SW 1271 (cell line): Measurements from ENCODE around the gene SYNDIG1.

ENCODE experiments used
- DNase-seq, 2 experiments: peaks; one replicate each; lab custom pipeline; 2025; lab: John Stamatoyannopoulos, UW

SYNDIG1 gene

DNA sequence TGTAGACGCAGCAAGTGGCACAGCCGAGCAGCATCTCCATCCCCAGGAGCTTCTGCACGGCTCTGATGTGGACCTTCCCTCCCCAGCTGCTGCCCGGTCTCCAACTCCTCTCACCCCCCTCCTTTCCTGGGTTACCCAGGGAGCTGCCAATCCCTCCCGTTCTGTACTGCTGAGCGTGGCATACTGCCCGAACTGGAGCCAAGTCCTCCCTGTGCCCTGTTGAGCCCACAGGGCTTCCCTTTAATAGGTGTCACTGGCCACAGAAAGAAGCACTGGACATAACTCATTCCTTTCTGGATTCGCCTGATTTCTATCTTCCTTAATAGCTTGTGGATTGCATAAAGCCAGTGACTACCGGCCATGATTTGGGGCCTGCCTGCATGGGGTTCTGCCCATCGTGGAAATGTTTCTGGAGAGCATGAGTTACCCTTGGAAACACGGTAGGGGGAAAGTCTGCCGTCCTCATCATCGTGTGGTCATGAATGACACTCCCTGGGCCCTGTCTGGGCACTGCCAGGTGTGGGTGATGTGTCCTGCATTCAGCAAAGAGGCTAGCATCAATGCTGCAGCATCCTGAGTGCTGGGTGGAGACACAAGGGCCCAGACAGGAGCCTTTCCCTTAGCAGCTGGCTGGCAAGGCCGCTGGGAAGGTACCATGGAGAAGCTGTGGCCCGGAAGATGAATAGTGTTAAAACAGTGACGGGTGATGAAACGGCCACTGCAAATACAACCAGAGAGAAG is 189.7 kb downstream of the SYNDIG1 start:
- DNase-seq = no peak

- DNase-seq = no peak
These were observed 190.4 kb downstream of the SYNDIG1 start for GRCh38 chr20:24659835-24660234.

- DNase-seq = no peak
These were observed 191.2 kb downstream of the SYNDIG1 start for GRCh38 chr20:24660651-24661050.

DNA sequence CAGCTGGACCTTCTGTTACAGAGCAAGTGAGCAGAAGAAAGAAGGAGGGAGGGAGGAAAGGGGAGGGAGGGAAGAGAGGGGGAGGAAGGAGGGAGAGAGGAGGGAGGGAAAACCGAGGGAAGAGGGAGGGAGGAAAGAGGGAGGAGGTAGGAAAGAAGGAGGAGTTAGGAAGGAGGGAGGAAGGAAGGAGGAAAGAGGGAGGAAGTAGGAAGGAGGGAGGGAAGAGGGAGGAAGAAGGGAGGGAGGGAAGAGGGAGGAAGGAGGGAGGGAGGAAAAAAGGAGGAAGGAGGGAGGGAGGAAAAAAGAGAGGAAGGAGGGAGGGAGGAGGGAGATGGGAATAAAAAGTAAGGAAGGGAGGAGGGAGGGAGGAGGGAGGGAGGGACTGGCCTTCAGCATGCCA is 191.8 kb downstream of the SYNDIG1 start:
- DNase-seq = no peak

GRCh38 chr20:24662322-24662721 is 192.9 kb downstream of the SYNDIG1 start:
- no peak for DNase-seq

DNA sequence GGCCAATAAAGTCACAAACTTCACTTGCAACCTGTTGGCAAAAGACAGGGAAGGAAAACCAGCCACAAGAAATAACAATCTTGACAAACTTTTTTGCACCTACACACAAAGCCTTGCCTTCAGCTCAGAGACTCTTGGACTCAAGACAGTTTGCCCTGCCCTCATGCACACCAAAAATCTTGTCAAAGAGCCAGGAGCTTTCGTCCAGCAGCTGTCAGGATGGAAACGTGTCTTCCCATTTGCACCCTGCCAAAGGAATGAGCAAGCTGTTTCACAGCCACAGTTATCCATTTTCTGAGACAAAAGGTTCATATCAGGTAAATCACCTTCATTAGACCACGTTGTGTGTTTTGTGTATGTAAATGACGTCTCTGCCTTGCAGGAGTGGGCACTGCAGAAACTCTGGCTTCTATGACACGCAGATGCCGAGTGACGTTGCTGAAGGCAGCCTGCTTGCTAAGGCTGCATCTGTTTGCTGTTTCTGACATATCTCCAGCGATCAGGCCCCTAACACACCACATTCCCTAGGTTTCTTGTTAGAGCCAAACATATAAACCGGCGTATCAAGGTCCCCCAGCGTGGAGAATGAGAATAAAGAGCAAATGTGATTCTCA is 193.4 kb downstream of the SYNDIG1 start:
- no peak for DNase-seq

DNA sequence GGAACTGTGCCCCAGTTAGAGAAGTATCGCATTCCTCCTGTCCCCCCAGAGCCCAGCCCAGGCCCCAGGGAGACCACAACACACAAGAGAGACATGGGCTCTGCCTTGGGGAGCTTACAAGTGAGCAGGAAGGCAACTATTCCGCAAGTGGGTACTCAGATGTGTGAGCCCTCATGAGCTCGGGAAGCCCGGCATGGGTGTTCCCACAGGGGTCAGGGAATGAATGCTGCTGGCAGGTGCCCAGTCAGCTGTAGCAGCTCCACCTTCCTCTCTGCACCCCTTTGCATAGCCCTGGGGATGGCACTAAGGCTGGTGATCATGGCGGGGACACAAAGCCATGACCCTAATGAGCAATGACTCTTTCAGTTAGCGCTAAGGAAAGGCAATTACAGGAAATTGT is 194.1 kb downstream of the SYNDIG1 start:
- DNase-seq = no peak

GRCh38 chr20:24664266-24664986 is 195.0 kb downstream of the SYNDIG1 start:
- no peak for DNase-seq

DNA sequence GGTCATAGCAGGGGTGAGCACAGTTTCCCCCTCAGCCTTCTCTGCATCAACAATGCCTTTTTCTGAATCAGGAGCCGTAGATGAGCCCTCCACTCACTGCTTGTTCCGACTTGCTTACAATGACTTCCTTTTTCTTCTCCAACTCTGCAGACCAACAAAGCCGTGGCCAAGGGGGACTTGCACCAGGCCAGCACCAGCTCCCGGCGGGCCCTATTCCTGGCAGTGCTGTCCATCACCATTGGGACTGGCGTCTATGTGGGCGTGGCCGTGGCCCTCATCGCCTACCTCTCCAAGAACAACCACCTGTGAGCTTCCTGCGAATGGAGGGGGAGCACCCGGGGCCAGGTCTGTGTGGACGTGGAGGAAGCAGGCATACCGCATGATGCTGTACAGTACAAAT is 195.8 kb downstream of the SYNDIG1 start:
- no peak for DNase-seq

DNA sequence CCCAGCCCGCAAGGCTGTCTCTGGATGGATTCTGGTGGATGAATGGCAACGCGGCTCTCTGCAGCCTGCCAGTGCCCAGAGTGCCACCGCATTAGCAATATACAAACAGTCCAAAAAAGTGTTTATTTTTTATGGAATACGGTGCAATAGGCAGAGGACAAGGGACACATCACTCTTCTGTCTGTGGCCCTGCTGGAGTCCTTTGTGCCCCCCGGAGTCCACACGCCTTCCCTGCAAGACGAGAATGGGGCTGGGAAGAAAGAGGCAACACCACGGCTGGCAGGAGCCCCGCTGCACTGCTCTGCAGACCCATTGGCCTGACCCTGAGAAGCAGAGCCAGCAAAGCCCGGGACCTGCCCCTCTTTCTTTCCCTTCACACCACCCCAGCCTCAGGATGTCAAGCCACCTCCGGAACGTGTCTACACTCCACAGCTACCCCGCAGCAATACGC is 196.3 kb downstream of the SYNDIG1 start:
- no peak for DNase-seq

GRCh38 chr20:24667689-24668383 is 198.4 kb downstream of the SYNDIG1 start:
- DNase-seq = no peak

DNA sequence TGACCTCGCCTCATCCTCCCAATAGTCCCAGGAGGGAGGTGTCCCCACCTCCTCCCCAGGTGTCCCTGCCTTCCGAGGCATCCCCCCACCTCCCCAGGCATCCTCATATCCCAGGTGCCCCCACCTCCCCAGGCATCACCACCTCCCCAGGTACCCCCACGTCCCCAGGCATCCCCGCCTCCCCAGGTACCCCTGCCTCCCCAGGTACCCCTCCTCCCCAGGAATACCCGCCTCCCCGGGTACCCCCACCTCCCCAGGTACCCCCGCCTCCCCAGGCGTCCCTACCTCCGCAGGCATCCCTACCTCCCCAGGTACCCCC is 198.9 kb downstream of the SYNDIG1 start:
- no peak for DNase-seq

GRCh38 chr20:24668791-24669190 is 199.4 kb downstream of the SYNDIG1 start:
- no peak for DNase-seq

DNA sequence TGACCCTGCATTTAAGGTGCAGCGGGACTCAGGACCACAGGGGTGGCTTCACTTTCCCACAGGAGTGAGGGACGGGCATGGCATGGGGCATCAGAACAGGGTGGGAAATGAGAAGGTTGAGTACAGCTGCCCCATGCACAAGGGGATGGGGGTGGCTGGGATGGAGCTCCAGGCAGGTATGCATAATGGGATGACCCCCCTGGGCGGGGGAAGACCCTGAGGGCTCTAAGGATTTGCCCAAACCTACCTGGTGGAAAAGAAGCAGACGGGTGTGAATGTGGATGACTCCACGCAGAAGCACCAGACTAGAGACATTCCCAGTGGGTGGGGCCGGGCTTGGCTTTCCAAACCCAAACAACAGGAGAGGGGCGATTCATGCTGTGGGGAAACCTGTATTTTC is 200.3 kb downstream of the SYNDIG1 start:
- no peak for DNase-seq

GRCh38 chr20:24670341-24670872 is 201.0 kb downstream of the SYNDIG1 start:
- DNase-seq = no peak

- DNase-seq = no peak
These were observed 201.6 kb downstream of the SYNDIG1 start for GRCh38 chr20:24670981-24671380.

DNA sequence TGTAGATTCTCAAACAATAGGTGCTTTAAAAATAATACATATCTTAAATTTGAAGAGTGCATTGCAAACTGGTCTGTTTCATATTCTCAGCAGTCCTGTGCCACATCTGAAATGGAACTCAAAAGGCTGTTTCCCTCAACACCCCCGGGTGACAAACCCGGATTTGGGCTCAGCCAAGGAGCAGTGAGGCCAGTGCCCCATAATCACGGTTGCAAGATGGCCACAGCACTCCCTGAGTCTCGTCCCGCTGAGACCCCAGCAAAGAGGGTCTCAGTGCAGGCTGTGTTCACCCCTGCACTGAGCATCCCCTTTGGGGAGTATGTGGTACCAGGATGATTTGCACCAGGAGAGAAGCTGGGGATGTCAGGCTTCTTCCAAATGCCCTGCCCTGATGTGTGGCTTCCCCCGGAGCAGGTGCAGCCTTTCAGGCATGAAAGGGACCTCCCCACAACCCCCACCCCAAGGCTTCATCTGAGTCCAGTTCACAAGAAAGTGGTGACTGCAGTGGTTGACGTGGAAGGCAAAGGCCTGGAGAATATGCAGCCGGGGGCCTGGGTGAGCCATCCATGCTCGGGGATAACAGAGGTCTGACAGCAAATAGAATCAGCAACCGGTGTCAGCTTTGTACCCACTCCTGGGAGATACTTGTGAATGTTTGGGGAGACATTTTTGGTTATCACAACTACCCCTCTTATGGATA is 202.9 kb downstream of the SYNDIG1 start:
- DNase-seq = no peak

GRCh38 chr20:24672886-24673677 is 203.7 kb downstream of the SYNDIG1 start:
- peak; percentile 56 to 85 for DNase-seq

- no peak for DNase-seq
These were observed 204.5 kb downstream of the SYNDIG1 start for GRCh38 chr20:24673678-24674570.
